ENCODE data around the gene ITGA8. TPM values are rescaled to one million over a fixed set of nuclear protein-coding genes. Genes with fewer than 3 reads are reported as not detected.

ITGA8 gene
- total RNA-seq, 4 donors from 2014 or later = 9.4 to 64.8 (median 28.1) TPM

- no peaks in the 10 kb centered on the region for H3K9me3 ChIP-seq
- intact Hi-C loops (cut with DNase I; ENCODE audit: low total_unique reads) = no loop called here
- no peak for TF ChIP-seq CTCF (IDR thresholded peaks at IDR 0.05)
- no peak for TF ChIP-seq POLR2A (IDR thresholded peaks at IDR 0.05)
- no peaks in the 10 kb centered on the region for H3K27me3 ChIP-seq
- no peaks in the 10 kb centered on the region for H3K36me3 ChIP-seq
- no peak overlapping the region for H3K27ac ChIP-seq
- peaks cover 0 to 4% of the 10 kb centered on the region in 2 donors for H3K4me1 ChIP-seq
- DNase-seq = no peak
- H3K4me3 ChIP-seq = no peak overlapping the region
These were observed 23.1 kb upstream of the ITGA8 start for GRCh38 chr10:15742836-15743235.

GRCh38 chr10:15742102-15742501, 22.4 kb upstream of the ITGA8 start:
- DNase-seq = no peak
- intact Hi-C loops (cut with DNase I; ENCODE audit: low total_unique reads) = no loop called here

GRCh38 chr10:15741581-15741980, 21.9 kb upstream of the ITGA8 start:
- peaks cover 0 to 4% of the 10 kb centered on the region in 2 donors for H3K4me1 ChIP-seq
- no peaks in the 10 kb centered on the region for H3K36me3 ChIP-seq
- no peak overlapping the region for H3K27ac ChIP-seq
- TF ChIP-seq CTCF (IDR thresholded peaks at IDR 0.05) (no peak), POLR2A (IDR thresholded peaks at IDR 0.05) (no peak)
- no peak for DNase-seq
- H3K4me3 ChIP-seq = no peak overlapping the region
- H3K9me3 ChIP-seq = no peaks in the 10 kb centered on the region
- H3K27me3 ChIP-seq = no peaks in the 10 kb centered on the region
- intact Hi-C loops (cut with DNase I; ENCODE audit: low total_unique reads) = no loop called here

More at GRCh38 chr10:15742102-15742501, 22.4 kb upstream of the ITGA8 start:
- Histone ChIP-seq H3K36me3 (no peaks in the 10 kb centered on the region), H3K27me3 (no peaks in the 10 kb centered on the region), H3K9me3 (no peaks in the 10 kb centered on the region), H3K27ac (no peak overlapping the region), H3K4me1 (peaks cover 0 to 4% of the 10 kb centered on the region in 2 donors), H3K4me3 (no peak overlapping the region)
- TF ChIP-seq POLR2A (IDR thresholded peaks at IDR 0.05) (no peak), CTCF (IDR thresholded peaks at IDR 0.05) (no peak)

GRCh38 chr10:15740261-15740660, 20.5 kb upstream of the ITGA8 start:
- TF ChIP-seq POLR2A (IDR thresholded peaks at IDR 0.05) (no peak), CTCF (IDR thresholded peaks at IDR 0.05) (no peak)
- intact Hi-C loops (cut with DNase I; ENCODE audit: low total_unique reads) = no loop called here

GRCh38 chr10:15739254-15739970, 19.7 kb upstream of the ITGA8 start:
- no peaks in the 10 kb centered on the region for H3K4me1 ChIP-seq
- H3K9me3 ChIP-seq = no peaks in the 10 kb centered on the region
- H3K36me3 ChIP-seq = no peaks in the 10 kb centered on the region
- TF ChIP-seq CTCF (IDR thresholded peaks at IDR 0.05) = no peak
- TF ChIP-seq POLR2A (IDR thresholded peaks at IDR 0.05) = no peak
- intact Hi-C loops (cut with DNase I; ENCODE audit: low total_unique reads) = no loop called here
- H3K27ac ChIP-seq = peak overlapping the region; percentile 44 to 65
- DNase-seq = peak in 1 of 2 donors; percentile 20
- H3K4me3 ChIP-seq = no peak overlapping the region
- H3K27me3 ChIP-seq = no peaks in the 10 kb centered on the region

More at GRCh38 chr10:15740261-15740660, 20.5 kb upstream of the ITGA8 start:
- DNase-seq = no peak
- Histone ChIP-seq H3K36me3 (no peaks in the 10 kb centered on the region), H3K4me3 (no peak overlapping the region), H3K27ac (no peak overlapping the region), H3K27me3 (no peaks in the 10 kb centered on the region), H3K9me3 (no peaks in the 10 kb centered on the region), H3K4me1 (no peaks in the 10 kb centered on the region)
